Measurements from ENCODE around the gene CARD11. TPM values are rescaled to one million over a fixed set of nuclear protein-coding genes. Genes with fewer than 3 reads are reported as not detected.
A peak's percentile ranks its signal among the peaks of the same experiment; 100 is the strongest.

The CARD11 gene
- total RNA-seq, 1 experiment from 2014 or later: 0.43 TPM

GRCh38 chr7:2876031-2876731 is 167.5 kb downstream of the CARD11 start:
- DNase-seq (ENCODE audit: low read depth): peak; percentile 94

GRCh38 chr7:2873686-2874551 is 169.7 kb downstream of the CARD11 start:
- DNase-seq (ENCODE audit: low read depth): peak; percentile 97

GRCh38 chr7:2873146-2873545 is 170.5 kb downstream of the CARD11 start:
- DNase-seq (ENCODE audit: low read depth): no peak

- no peak for DNase-seq (ENCODE audit: low read depth)
These were observed 171.3 kb downstream of the CARD11 start for GRCh38 chr7:2872296-2872874.

GRCh38 chr7:2870471-2870931 is 173.2 kb downstream of the CARD11 start:
- peak; percentile 61 for DNase-seq (ENCODE audit: low read depth)

GRCh38 chr7:2869981-2870380 is 173.7 kb downstream of the CARD11 start:
- DNase-seq (ENCODE audit: low read depth): no peak

GRCh38 chr7:2866601-2867000 is 177.1 kb downstream of the CARD11 start:
- DNase-seq (ENCODE audit: low read depth): no peak

GRCh38 chr7:2864999-2865670 is 178.5 kb downstream of the CARD11 start:
- DNase-seq (ENCODE audit: low read depth): peak; percentile 57

- peak; percentile 39 for DNase-seq (ENCODE audit: low read depth)
These were observed 179.3 kb downstream of the CARD11 start for GRCh38 chr7:2864204-2864985.

GRCh38 chr7:2863461-2864066 is 180.1 kb downstream of the CARD11 start:
- DNase-seq (ENCODE audit: low read depth): peak; percentile 99

- peak; percentile 96 for DNase-seq (ENCODE audit: low read depth)
These were observed 180.8 kb downstream of the CARD11 start for GRCh38 chr7:2862831-2863361.

GRCh38 chr7:2861509-2861908 is 182.2 kb downstream of the CARD11 start:
- DNase-seq (ENCODE audit: low read depth): no peak

GRCh38 chr7:2860627-2861133 is 183.0 kb downstream of the CARD11 start:
- no peak for DNase-seq (ENCODE audit: low read depth)

- DNase-seq (ENCODE audit: low read depth): no peak
These were observed 183.7 kb downstream of the CARD11 start for GRCh38 chr7:2859952-2860351.

GRCh38 chr7:2858621-2859020 is 185.0 kb downstream of the CARD11 start:
- no peak for DNase-seq (ENCODE audit: low read depth)

GRCh38 chr7:2856388-2857169 is 187.1 kb downstream of the CARD11 start:
- peak; percentile 63 for DNase-seq (ENCODE audit: low read depth)

Data from HT1080 (cell line).